Measurements from ENCODE around the gene MYT1.

DNA sequence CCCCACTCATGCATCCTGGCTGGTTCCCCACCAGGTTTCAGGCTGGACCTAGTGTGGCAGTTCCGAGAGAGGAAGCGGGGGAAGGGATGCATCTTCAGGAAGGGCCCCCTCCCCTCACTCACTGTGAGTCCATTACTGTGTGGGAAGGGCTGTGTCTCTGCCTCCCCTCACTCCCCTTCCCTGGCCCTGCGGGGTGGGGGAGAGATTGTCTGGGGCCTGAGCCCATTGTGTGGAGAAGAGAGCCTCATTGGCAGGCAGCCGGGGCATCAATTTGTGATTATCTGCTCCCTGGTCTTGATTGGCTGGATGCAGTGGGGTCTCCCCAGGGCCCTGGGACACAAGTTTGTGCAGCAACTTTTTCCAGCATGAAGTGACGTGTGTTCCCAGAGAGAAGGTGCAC, 4.1 kb upstream of the MYT1 start:
- TF ChIP-seq EP300 (IDR thresholded peaks at IDR 0.05; ENCODE audit: borderline replicate concordance), result no peak
- TF ChIP-seq FOXM1 (IDR thresholded peaks at IDR 0.05; ENCODE audit: borderline replicate concordance, low read depth), result no peak
- no peak for TF ChIP-seq ZBTB7A (IDR thresholded peaks at IDR 0.05; ENCODE audit: low read depth)
- no peak for TF ChIP-seq RAD21 (IDR thresholded peaks at IDR 0.05; ENCODE audit: low read depth)
- TF ChIP-seq YY1 (IDR thresholded peaks at IDR 0.05; ENCODE audit: low read depth), result no peak
- no peak for TF ChIP-seq NFIC (IDR thresholded peaks at IDR 0.05)
- TF ChIP-seq CREB1 (IDR thresholded peaks at IDR 0.05; ENCODE audit: low read depth), result no peak
- TF ChIP-seq TCF12 (IDR thresholded peaks at IDR 0.05; ENCODE audit: low read depth), result no peak
- TF ChIP-seq REST (IDR thresholded peaks at IDR 0.05; ENCODE audit: low read depth), result no peak
- TF ChIP-seq TAF1 (IDR thresholded peaks at IDR 0.05; ENCODE audit: low read depth), result no peak
- TF ChIP-seq, protein P1, sequence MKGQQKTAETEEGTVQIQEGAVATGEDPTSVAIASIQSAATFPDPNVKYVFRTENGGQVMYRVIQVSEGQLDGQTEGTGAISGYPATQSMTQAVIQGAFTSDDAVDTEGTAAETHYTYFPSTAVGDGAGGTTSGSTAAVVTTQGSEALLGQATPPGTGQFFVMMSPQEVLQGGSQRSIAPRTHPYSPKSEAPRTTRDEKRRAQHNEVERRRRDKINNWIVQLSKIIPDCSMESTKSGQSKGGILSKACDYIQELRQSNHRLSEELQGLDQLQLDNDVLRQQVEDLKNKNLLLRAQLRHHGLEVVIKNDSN (IDR thresholded peaks at IDR 0.05), result no peak
- TF ChIP-seq CEBPB (IDR thresholded peaks at IDR 0.05), result no peak
- TF ChIP-seq TEAD4 (IDR thresholded peaks at IDR 0.05), result no peak
- no peak for TF ChIP-seq MAX (IDR thresholded peaks at IDR 0.05)

Data from Ishikawa (cell line).